NCI-H128 (cell line): ENCODE data around the gene CYP26C1.

Source experiments
- DNase-seq: peaks from one replicate; lab custom pipeline; 2025; ENCODE audit not compliant: unreplicated experiment; lab: John Stamatoyannopoulos, UW

Gene CYP26C1

DNA sequence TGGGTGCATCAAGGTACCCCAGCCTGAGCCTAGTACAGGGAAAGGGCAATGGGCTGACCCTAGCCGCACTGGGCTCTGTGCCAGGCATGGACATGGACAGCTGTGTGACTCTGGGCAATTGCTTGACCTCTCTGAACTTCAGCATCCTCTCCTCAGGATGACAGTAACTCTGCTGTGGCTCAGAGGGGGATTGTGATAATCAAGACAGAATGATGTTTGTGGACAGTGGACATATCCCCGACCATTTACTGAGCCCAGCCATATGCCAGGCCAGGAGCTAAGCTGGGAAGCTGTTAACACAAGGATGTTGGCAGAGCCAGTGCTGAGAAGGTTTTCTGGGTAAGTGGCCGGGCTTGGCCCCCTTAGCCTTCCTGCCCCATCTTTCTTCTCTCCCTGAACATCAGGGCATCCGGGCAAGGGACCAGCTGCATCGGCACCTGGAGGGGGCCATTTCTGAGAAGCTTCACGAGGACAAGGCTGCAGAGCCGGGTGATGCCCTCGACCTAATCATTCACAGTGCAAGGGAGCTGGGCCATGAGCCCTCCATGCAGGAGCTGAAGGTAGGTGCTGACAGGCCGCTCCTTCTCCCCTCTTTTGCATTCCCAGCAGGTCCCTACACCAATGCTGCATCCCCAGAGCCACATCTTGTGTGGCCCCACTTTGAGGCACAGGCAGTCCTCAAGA is 3.5 kb downstream of the CYP26C1 start:
- no peak for DNase-seq

DNA sequence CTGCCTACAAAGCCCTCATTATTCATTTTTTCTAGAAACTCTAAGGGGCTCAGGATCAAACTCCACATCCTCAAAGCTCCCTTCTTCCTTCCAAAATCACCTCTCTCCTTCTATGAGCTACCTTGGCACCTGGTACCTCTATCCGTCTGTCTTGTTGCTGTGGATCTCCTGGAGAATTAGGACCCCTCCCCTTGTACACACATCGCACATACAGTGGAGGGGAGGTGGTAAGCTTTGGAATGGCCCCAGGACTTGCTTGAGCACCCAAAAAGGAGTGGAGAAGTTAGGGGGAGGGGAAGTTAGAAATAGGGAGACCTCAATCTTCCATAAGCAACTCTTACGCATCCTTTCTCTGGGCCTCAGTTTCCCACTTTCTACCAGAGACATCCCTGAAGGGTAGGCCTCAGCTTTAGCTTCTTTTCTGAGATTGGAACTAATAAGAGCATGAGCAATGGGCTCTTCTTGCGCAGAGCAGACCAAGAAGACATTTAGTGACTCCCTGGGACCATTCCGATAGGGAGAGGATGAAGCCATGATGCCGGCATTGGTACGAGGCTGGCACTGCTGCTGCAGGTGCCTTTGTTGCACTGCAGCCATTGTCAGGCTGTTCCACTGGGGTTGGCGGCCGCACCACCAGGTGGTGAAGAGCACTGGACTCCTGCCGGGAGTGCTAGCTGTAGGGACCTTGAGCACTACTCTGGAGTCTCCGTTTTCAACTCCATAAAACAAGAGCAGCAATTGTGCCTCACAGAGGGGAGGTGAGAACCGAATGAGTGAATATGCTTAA is 4.5 kb downstream of the CYP26C1 start:
- DNase-seq, result no peak

DNA sequence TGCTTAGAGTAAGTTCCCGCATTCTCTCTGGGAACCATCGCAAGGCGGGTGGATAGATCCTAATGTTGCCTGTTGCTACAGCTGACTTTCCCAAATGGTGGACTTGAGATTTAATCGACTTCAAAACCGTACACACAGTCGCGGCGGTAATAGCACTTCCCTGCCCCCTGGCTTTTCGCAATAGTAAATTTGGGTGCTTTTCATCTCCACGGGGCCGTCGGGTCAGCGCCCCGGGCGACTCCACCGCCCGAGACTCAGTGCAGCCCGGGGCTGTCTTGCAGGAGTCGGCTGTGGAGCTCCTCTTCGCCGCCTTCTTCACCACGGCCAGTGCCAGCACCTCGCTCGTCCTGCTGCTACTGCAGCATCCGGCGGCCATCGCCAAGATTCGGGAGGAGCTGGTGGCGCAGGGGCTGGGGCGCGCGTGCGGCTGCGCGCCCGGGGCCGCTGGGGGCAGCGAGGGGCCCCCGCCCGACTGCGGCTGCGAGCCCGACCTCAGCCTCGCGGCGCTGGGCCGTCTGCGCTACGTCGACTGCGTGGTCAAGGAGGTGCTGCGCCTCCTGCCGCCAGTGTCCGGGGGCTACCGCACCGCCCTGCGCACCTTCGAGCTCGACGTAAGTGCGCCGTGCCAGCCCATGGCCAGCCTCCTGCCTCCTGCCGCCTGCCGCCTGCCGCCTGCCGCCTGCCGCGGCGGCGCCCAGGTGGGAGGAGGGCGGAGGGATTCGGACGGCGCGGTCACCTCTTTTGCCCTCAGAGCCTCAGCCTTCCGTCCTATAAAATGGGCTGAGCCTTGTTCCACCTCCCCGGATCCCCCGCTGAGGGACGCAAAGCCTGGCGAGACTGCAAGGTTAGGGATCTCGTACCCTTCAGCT is 5.3 kb downstream of the CYP26C1 start:
- no peak for DNase-seq

- DNase-seq, result no peak
Observed at GRCh38 chr10:93066544-93066913, 5.9 kb downstream of the CYP26C1 start.

GRCh38 chr10:93067443-93068365 is 7.1 kb downstream of the CYP26C1 start:
- no peak for DNase-seq

- no peak for DNase-seq
Observed at GRCh38 chr10:93068411-93069244, 8.0 kb downstream of the CYP26C1 start.

DNA sequence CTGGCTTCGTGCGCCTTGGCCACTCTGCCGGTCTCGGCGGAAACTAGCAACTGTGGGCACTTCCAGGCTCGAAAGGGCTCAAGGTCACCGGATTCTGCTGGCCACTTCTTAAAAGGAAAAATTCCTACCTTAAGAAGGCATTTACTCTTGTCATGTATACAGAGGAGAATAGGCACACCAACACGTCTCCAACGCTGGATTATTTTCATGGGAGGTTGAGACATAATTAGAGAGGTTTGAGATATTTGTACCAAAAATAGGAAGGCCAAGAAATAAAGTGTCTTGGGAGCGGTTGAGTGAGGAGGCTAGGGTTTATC is 8.6 kb downstream of the CYP26C1 start:
- no peak for DNase-seq

DNA sequence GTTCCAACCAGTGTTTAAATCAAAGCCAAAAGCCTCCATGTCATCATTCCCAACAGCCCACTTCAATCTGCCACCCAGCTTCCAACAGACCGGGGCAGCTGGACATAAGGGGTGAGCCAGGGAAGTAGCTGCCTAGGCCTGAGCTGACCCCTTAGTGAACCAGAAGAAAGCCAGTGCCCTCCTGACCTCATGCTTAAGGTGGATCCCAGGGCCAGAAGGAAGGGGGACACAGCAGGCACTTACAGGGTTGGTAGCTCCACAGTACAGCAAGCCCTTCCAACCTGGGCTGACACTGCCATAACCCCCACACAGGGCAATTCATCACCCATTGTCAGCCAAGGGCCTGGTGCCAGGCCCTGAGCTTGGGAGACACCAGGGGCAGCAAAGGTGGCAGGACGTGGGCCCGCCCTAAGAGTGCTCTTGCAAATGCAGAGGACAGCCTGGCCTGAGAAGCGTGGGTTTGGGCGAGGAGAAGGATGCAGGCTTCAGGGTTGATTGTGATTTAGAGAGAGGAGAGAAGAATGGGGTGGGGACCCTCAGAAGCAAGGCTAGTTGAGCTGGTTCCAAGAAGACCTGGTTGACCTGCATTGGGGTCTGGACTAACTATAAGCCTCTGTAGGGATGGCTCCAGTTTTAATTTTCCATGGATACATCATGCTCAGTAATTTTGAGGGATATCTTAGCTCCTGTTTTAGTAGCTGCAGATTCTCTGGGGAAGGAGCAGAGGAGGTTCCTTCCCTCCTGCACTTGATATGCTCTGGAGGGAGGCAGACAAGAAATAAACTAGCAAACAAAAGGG is 10.0 kb downstream of the CYP26C1 start:
- no peak for DNase-seq

DNA sequence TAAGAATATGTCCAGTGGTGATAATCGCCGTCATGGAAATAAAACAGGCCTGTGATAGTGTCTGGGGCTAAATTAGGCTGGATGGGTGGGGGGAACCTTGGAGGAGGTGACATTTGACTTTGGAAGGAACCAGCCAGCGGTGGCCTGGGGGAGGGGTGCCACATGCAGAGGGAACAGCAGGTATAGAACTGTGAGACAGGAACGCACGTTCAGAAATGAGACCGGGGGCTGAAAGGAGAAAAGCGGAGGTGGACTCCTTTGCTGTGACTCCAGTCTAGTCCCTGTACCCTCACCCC is 10.5 kb downstream of the CYP26C1 start:
- DNase-seq, result no peak

- DNase-seq, result no peak
Observed at GRCh38 chr10:93071674-93072224, 11.2 kb downstream of the CYP26C1 start.

- DNase-seq, result peak; percentile 10
Observed at GRCh38 chr10:93072225-93072712, 11.7 kb downstream of the CYP26C1 start.

- DNase-seq, result no peak
Observed at GRCh38 chr10:93072713-93073538, 12.3 kb downstream of the CYP26C1 start.

DNA sequence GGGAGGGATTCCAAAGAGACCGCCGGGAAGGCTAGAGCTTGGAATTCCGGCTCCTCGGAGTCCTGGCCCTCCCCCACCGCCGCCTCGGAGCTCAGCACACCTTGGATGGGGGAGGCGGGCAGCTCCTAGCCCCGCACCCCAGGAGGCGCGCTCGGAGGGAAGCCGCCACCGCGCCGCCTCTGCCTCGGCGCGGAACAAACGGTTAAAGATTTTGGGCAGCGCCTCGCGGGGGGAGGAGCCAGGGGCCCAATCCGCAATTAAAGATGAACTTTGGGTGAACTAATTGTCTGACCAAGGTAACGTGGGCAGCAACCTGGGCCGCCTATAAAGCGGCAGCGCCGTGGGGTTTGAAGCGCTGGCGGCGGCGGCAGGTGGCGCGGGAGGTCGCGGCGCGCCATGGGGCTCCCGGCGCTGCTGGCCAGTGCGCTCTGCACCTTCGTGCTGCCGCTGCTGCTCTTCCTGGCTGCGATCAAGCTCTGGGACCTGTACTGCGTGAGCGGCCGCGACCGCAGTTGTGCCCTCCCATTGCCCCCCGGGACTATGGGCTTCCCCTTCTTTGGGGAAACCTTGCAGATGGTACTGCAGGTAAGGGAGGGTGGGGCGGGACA is 13.0 kb downstream of the CYP26C1 start, which contains the start of gene CYP26A1:
CYP26A1 (plus strand) TSS at position 355 of the 608 bp plus-strand sequence; CDS start at position 397, 42 bp downstream.
- DNase-seq, result no peak

DNA sequence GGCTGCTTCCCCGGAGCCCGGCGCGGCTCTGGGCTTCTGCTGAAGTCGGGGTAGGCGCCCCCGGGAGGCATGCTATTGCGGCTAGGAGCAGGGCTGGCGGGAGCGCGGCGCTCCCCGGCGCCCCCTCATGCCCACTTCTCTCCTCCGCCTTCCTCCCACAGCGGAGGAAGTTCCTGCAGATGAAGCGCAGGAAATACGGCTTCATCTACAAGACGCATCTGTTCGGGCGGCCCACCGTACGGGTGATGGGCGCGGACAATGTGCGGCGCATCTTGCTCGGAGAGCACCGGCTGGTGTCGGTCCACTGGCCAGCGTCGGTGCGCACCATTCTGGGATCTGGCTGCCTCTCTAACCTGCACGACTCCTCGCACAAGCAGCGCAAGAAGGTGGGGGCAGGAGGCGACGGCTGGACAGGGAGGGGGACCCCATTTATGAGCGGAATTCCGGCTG is 13.6 kb downstream of the CYP26C1 start:
- DNase-seq, result no peak

GRCh38 chr10:93074597-93075368 is 14.2 kb downstream of the CYP26C1 start:
- no peak for DNase-seq

DNA sequence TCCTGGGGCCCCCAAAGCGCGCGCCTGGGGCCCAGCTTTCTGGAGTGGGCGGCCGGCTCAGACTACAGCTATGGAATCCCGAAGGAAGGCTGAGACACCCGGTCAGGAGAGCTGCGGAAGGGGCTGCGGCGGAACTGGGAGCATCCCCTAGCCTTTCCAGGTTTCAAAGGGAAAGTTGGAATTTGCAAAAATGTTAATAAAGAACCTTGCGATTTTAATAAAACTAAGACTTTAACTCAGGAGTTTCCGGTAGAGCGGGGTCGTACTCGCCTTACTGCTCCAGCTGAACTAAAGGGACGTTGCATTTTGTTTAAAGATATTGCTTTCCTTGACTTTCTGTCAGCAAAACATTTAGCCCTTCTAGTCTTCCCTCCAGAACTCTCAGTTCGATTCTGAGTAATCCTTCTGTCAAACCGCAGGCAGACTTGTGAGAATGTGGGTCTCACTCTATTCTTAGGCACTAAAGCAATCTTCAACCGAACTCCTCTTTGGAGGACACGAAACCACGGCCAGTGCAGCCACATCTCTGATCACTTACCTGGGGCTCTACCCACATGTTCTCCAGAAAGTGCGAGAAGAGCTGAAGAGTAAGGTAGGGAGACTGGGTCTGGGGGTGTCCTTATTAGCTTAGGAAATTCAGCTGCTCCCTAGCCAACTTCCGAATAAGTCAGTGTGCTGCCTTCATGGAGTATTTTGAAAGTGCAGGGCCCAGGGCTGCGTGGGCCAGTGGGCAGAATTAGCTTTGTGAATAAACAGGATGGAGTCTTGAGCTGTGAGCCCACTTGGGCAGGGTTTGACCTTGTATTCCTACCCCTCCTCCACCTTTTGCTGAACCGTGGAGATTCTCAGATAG is 15.0 kb downstream of the CYP26C1 start:
- no peak for DNase-seq
